HepG2 (cell line): ENCODE data around the gene SGPP2. TPM values are rescaled to one million over a fixed set of nuclear protein-coding genes. Genes with fewer than 3 reads are reported as not detected.
A peak's percentile ranks its signal among the peaks of the same experiment; 100 is the strongest.

ENCODE experiments used
- ATAC-seq: fragments of 200-7000 bp; cut with Tn5 transposase; 3 replicates; pipeline ENCODE4 v1.9.1; 2020; ENCODE audit warnings: mild to moderate bottlenecking, moderate library complexity
- BruUV-seq: library from RNA; stranded (reverse); fragments of 400-500 nt; replicated peaks from 2 replicates; lab custom pipeline; 2021; lab: Mats Ljungman, UMichigan
- CTCF ChIA-PET: fragments of 300-600 bp; formaldehyde crosslinking; extraction: SDS; loops from one replicate; lab custom pipeline; 2021; ENCODE audit warnings: low total read pairs, inconsistent platforms, low intra/inter-chr PET ratio; lab: Yijun Ruan, JAX
- POLR2A ChIA-PET: fragments of 350-600 bp; sonication (Branson Sonifier 250); formaldehyde crosslinking; loops from one replicate; lab custom pipeline; 2020; ENCODE audit warnings: antibody characterized with exemption, inconsistent platforms; lab: Yijun Ruan, JAX
- DNase-seq: peaks from one replicate; pipeline ENCODE4 v3.0.0-alpha.2; 2015; ENCODE audit warnings: low spot score
- FAIRE-seq: peaks from 3 replicates; lab custom pipeline; 2011; peaks lifted over from hg19 to GRCh38; lab: Jason Lieb, UNC
- H2AFZ ChIP-seq: one replicate; pipeline ENCODE4 v1.6.1; 2011; ENCODE audit warnings: low read length, inconsistent platforms
- H3K27ac ChIP-seq: fragments of 300-600 bp; 3 replicates; pipeline ENCODE4 v1.8.0; 2011; ENCODE audit warnings: mixed run types, mild to moderate bottlenecking, mixed read lengths, low read length, inconsistent platforms; ENCODE audit not compliant: insufficient read depth; ENCODE audit errors: extremely low read length
- H3K27me3 ChIP-seq, 2 experiments: fragments of 200-600 bp in 1 of 2; 2 replicates in 1 of 2; 3 replicates in 1 of 2; pipeline versions ENCODE4 v1.6.0 to v1.8.0; 2011; ENCODE audit warnings: low read length in 2 of 2, mild to moderate bottlenecking in 2 of 2, moderate library complexity in 2 of 2, inconsistent platforms in 1 of 2; ENCODE audit not compliant: insufficient read depth in 2 of 2, control insufficient read depth in 1 of 2
- H3K36me3 ChIP-seq, 2 experiments: fragments of 200-600 bp in 1 of 2; replicated peaks in 1 of 2; 2 replicates in 1 of 2; 3 replicates in 1 of 2; pipeline versions ENCODE4 v1.5.1 to v1.8.0; 2011; ENCODE audit warnings: low read length in 2 of 2, inconsistent platforms in 1 of 2; ENCODE audit not compliant: insufficient read depth in 2 of 2, control insufficient read depth in 1 of 2
- H3K4me1 ChIP-seq: 2 replicates; pipeline ENCODE4 v1.5.1; 2012; ENCODE audit warnings: low read length, inconsistent platforms; ENCODE audit not compliant: insufficient read depth
- H3K4me2 ChIP-seq: 2 replicates; pipeline ENCODE4 v1.6.0; 2011; ENCODE audit warnings: low read depth, low read length, inconsistent platforms
- H3K4me3 ChIP-seq, 3 experiments: fragments of 200-600 bp in 1 of 3; sonication (generic), shearing (Covaris generic) in 1 of 3; replicated peaks in 1 of 3; 2 replicates each; pipeline ENCODE4 v1.5.1; 2011 to 2016; ENCODE audit warnings: low read length in 3 of 3, inconsistent platforms in 2 of 3, low read depth in 2 of 3, mild to moderate bottlenecking in 2 of 3, control low read depth in 1 of 3, mixed read lengths in 1 of 3; ENCODE audit not compliant: insufficient read depth in 1 of 3
- H3K79me2 ChIP-seq: one replicate; pipeline ENCODE4 v1.6.1; 2011; ENCODE audit warnings: low read length, inconsistent platforms; ENCODE audit not compliant: insufficient read depth
- H3K9ac ChIP-seq: 2 replicates; pipeline ENCODE4 v1.6.0; 2011; ENCODE audit warnings: mild to moderate bottlenecking, low read depth, low read length, inconsistent platforms; ENCODE audit not compliant: insufficient read depth
- H3K9me3 ChIP-seq: 2 replicates; pipeline ENCODE4 v1.5.1; 2012; ENCODE audit warnings: mild to moderate bottlenecking, low read length
- H4K20me1 ChIP-seq: 2 replicates; pipeline ENCODE4 v1.6.0; 2011; ENCODE audit warnings: inconsistent platforms, mild to moderate bottlenecking, low read length, moderate library complexity; ENCODE audit not compliant: insufficient read depth
- ATF7 ChIP-seq, 2 experiments: fragments of 450-650 bp in 1 of 2; sonication (generic) in 1 of 2; formaldehyde crosslinking in 1 of 2; IDR thresholded peaks; 2 replicates each; pipeline versions ENCODE4 v1.4.0 to v1.6.1; 2016 to 2020; ENCODE audit warnings: antibody characterized with exemption in 1 of 2, mild to moderate bottlenecking in 1 of 2, missing genetic modification reagents in 1 of 2
- HNRNPL ChIP-seq: fragments of 200-400 bp; formaldehyde crosslinking; IDR thresholded peaks from 2 replicates; pipeline ENCODE4 v1.6.1; 2017; ENCODE audit warnings: mild to moderate bottlenecking, low read depth, low read length
- MAFF ChIP-seq: IDR thresholded peaks from 2 replicates; pipeline ENCODE4 v1.6.1; 2011; ENCODE audit warnings: low read depth, low read length, improper control_type of control experiment
- MAFK ChIP-seq, 2 experiments: IDR thresholded peaks in 1 of 2; conservative IDR thresholded peaks in 1 of 2; 2 replicates each; pipeline ENCODE4 v1.6.1; 2011; ENCODE audit warnings: improper control_type of control experiment in 2 of 2, low read length in 2 of 2
- STAG1 ChIP-seq: sonication (generic); formaldehyde crosslinking; IDR thresholded peaks from 2 replicates; pipeline ENCODE4 v1.4.0; 2020; ENCODE audit warnings: missing genetic modification reagents
- ZFP41 ChIP-seq: sonication (generic); formaldehyde crosslinking; IDR thresholded peaks from 2 replicates; pipeline ENCODE4 v1.4.0; 2020; ENCODE audit warnings: mild to moderate bottlenecking, missing genetic modification reagents, borderline replicate concordance
- WGBS: methylation state at CpG from one replicate; pipeline ENCODE4 v1.1.6; 2017; ENCODE audit warnings: low lambda C conversion rate; 5-methylcytosine and 5-hydroxymethylcytosine counted together
- in situ Hi-C: cut with HindIII; loops from 2 replicates; pipeline ENCODE4 v1.10.0; 2017; ENCODE audit warnings: low pct_unique_long_range_greater_than_20kb; ENCODE audit not compliant: extremely low pct_ligation_motif_present
- intact Hi-C: fragments of 100-400 bp; cut with micrococcal nuclease; formaldehyde crosslinking; loops from one replicate; pipeline ENCODE4 v1.10.0; 2022; ENCODE audit not compliant: unreplicated experiment
- polyA plus RNA-seq, 8 experiments: library from polyadenylated mRNA; depleted of rRNA in 3 of 8; stranded (reverse) in 7 of 8; unstranded in 1 of 8; fragments of >200 nt; fragmentation: Illumina TruSeq in 4 of 8; extraction: Trizol in 4 of 8; gene quantifications; 2 replicates each; pipeline versions ENCODE4 v1.2.1 to v1.2.3, GENCODE V29; 2011 to 2016; ENCODE audit warnings: low read depth in 4 of 8, missing spikeins in 1 of 8, mixed read lengths in 1 of 8; ENCODE audit not compliant: insufficient read depth in 1 of 8
- total RNA-seq, 5 experiments: library from RNA; depleted of rRNA; stranded (reverse); fragments of >200 nt; fragmentation: Illumina TruSeq; extraction: Trizol; gene quantifications; 2 replicates each; pipeline ENCODE4 v1.2.3, GENCODE V29; 2016; ENCODE audit warnings: low read depth in 1 of 5
- TF ChIP-seq, protein P1 (sequence below): fragments of 450-650 bp; IDR thresholded peaks from 2 replicates; pipeline ENCODE4 v1.6.1; 2016

SGPP2 gene
- total and polyA plus RNA-seq, 2 of the 13 experiments (the other 11 are each of a cell fraction or from before 2014, with no cell fraction given) = not detected

DNA sequence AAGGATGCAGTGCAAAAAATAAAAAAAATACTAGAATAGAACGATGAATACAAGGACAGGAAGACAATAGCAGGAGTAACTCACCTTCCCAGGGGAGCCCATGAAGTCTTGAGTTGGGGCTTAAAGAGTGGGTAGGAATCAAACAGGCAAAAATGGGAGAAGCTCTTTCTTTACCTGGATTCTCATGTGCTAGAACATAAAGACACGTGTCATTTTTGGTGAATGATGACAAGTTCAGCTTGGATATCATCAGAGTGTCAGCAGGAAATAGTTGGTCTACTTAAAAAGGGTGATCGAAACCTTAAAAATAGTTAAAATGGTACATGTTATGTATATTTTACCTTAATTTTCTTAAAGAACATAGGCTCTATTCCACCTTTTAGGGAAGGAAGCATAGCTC lies 5.7 kb downstream of the SGPP2 start:
- Histone ChIP-seq H3K9ac (no peak overlapping the region), H3K36me3 (no peaks in the 10 kb centered on the region), H3K4me3 (no peak overlapping the region), H3K4me1 (no peaks in the 10 kb centered on the region), H4K20me1 (no peaks in the 10 kb centered on the region), H3K79me2 (no peaks in the 10 kb centered on the region), H3K4me2 (no peak overlapping the region), H3K9me3 (no peaks in the 10 kb centered on the region), H3K27ac (no peak overlapping the region), H3K27me3 (peaks cover 0 to 4% of the 10 kb centered on the region in 2 experiments; a peak in 4 of 5 replicates), H2AFZ (no peak overlapping the region)
- CTCF ChIA-PET = no interaction called here
- in situ Hi-C loops = no loop called here
- no peak for ATAC-seq
- TF ChIP-seq, protein P1, sequence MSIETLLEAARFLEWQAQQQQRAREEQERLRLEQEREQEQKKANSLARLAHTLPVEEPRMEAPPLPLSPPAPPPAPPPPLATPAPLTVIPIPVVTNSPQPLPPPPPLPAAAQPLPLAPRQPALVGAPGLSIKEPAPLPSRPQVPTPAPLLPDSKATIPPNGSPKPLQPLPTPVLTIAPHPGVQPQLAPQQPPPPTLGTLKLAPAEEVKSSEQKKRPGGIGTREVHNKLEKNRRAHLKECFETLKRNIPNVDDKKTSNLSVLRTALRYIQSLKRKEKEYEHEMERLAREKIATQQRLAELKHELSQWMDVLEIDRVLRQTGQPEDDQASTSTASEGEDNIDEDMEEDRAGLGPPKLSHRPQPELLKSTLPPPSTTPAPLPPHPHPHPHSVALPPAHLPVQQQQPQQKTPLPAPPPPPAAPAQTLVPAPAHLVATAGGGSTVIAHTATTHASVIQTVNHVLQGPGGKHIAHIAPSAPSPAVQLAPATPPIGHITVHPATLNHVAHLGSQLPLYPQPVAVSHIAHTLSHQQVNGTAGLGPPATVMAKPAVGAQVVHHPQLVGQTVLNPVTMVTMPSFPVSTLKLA = peak; percentile 94
- TF ChIP-seq STAG1 (CRISPR knock-in tag) = no peak
- FAIRE-seq = no peak
- 11% methylated on average over 3 of the region's 3 CpGs for WGBS
- no TSS peak for BruUV-seq
- POLR2A ChIA-PET = no interaction called here
- DNase-seq = no peak
- intact Hi-C loops = loop anchor here (10.0 kb wide), 1 partner anchor 115 kb away; no protein-coding TSS in a partner anchor

GRCh38 chr2:222430681-222431080 lies 6.3 kb downstream of the SGPP2 start:
- ChIA-PET CTCF (no interaction called here), POLR2A (no interaction called here)
- Histone ChIP-seq H2AFZ (no peak overlapping the region), H3K9ac (no peak overlapping the region), H4K20me1 (no peaks in the 10 kb centered on the region), H3K27me3 (no peaks in the 10 kb centered on the region; a peak in 2 of 5 replicates), H3K79me2 (no peaks in the 10 kb centered on the region), H3K9me3 (no peaks in the 10 kb centered on the region), H3K27ac (no peak overlapping the region), H3K4me2 (no peak overlapping the region), H3K36me3 (no peaks in the 10 kb centered on the region), H3K4me1 (no peaks in the 10 kb centered on the region), H3K4me3 (no peak overlapping the region)
- intact Hi-C loops (loop anchor here (10.0 kb wide), 1 partner anchor 116 kb away; no protein-coding TSS in a partner anchor), in situ Hi-C loops (no loop called here)
- FAIRE-seq (no peak), ATAC-seq (no peak), DNase-seq (no peak)
- TF ChIP-seq MAFF = peak; percentile 39
- peak; percentile 48 to 66; a peak in 3 of 4 replicates for TF ChIP-seq MAFK (conservative IDR thresholded peaks at IDR 0.05 in 1 of 2, IDR thresholded peaks at IDR 0.05 in 1 of 2; ENCODE audit: low read length in 2 of 2)
- TF ChIP-seq HNRNPL = no peak
- 0 out of 2 replicates have a peak, but pooled peaks have one; percentile 33 for TF ChIP-seq ATF7 (IDR thresholded peaks at IDR 0.05)
- no peak for TF ChIP-seq ATF7 (CRISPR knock-in tag; IDR thresholded peaks at IDR 0.05)
- no peak for TF ChIP-seq ZFP41 (CRISPR knock-in tag)
- BruUV-seq = no TSS peak
